Activated naive CD4-positive, alpha-beta T cell treated with anti-CD3 and anti-CD28 coated beads, Interleukin-2, amount 50 U/mL, for 16 hours (primary cell): ENCODE data around the gene MTA2.
"Not testable (repeated sequence)": the region's sequence is repeated elsewhere in the genome, so short reads cannot be mapped to it uniquely, and the experiment has no call there.

Source experiments
- DNase-seq: peaks from one replicate; pipeline ENCODE4 v3.0.0-alpha.2; 2020

Gene MTA2

GRCh38 chr11:62592146-62592815 lies 9.4 kb downstream of the MTA2 start:
- DNase-seq: no peak

DNA sequence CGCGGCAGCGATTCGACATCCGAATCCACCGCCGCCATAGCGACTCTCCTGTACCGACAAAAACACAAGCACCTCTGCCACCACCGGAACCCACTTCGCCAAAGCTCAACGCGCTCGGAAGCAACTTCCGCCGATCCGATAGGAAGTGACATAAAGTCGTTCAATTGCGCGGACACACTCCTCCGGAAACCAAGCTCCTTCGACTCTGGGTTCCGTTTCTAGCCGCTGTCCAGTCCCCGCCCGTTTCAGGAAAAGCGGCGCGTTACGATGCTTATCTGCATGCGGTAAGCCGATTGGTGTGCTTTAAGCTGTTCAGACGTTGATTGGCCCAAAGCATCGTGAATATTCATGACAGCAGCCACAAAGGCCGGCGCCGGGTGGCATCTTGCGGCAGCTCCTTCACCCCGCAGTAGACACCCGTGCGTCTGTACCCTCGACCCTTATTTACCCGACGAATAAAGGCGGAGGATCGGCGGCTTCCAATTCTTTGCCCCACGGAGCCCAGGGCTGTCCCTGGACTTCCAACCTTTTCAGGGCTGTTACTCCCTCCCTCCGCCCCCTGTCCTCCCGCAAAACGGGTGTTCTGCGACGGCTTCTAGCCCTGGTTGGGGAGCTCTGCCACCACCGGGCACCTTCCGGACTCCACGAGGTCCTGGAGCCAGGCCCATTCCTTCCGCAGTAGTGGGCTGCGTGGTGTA lies 10.1 kb downstream of the MTA2 start, which contains the start of gene TUT1:
Gene TUT1, minus strand, starts transcription at position 76 of the 698 bp plus-strand sequence. Its CDS starts 38 bp downstream, at position 38.
- DNase-seq: peak; percentile 93

- peak; percentile 38 for DNase-seq
Observed at GRCh38 chr11:62588966-62589637, 12.6 kb downstream of the MTA2 start.

- not testable (repeated sequence) for DNase-seq
Observed at GRCh38 chr11:62585356-62585755, 16.3 kb downstream of the MTA2 start.

DNA sequence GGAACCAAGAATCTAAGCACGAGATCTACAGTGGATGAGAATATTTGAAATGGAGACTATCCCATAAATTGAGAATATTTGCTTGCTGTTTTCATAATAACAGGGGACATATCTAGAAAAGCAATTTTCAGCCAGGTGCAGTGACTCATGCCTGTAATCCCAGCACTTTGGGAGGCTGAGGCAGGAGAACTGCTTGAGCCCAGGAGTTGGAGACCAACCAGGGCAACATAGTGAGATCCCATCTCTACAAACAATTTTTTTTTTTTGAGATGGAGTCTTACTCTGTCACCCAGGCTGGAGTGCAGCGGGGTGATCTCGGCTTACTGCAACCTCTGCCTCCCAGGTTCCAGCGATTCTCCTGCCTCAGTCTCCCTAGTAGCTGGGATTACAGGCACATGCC lies 19.9 kb downstream of the MTA2 start:
- not testable (repeated sequence) for DNase-seq

GRCh38 chr11:62580959-62581715 lies 20.5 kb downstream of the MTA2 start:
- no peak for DNase-seq

GRCh38 chr11:62579252-62579651 lies 22.4 kb downstream of the MTA2 start:
- no peak for DNase-seq

GRCh38 chr11:62578541-62578940 lies 23.1 kb downstream of the MTA2 start:
- DNase-seq: no peak

DNA sequence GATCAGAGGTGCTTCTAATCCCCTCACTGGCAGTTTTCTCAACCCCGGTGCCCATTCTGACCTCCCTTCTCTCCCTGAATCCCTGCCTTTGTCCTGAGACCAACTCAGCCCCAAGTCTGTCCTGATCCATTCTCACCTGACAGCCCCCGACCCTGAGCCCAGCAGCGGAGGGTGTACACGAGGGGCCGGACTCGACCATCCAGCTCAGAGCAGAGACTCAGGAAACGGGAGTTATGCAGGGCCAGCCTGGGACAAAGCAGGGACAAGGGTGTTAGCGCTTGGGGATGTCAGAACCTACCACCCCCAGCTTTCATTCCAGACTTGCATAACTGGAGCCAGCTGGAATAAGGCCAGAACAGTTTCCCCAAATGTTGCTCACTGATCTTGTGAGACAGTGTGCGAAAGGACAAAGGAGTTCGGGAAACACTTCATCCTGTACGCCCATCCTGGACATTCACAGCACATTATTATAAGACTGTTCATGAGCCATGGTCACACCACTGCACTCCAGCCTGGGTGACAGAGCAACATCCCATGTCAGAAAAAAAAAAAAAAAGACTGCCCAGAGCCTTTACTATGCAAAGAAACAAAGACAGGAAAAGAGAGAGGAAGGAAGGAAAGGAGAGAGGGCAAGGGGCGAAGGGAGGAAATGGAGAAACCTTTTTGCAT lies 24.5 kb downstream of the MTA2 start:
- no peak for DNase-seq

DNA sequence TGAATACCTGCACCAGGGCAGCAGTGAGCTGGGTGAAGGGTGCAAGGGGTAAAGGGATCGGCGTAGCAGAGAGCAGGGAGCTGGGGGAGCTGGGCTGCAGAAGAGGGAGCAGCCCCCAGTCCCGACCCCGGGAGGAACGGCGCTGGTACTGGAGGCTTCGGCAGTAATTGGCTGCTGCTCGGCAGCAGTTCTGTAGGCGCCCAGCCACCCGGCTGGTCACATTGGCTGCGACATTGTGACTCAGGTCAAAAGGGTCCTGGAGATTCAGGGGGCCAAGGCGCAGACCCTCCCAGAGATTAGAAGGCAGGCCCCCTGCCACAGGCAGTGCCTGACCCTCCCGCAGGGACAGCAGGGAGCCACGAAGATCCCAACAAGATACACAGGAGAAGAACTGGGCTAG lies 25.8 kb downstream of the MTA2 start:
- no peak for DNase-seq

DNA sequence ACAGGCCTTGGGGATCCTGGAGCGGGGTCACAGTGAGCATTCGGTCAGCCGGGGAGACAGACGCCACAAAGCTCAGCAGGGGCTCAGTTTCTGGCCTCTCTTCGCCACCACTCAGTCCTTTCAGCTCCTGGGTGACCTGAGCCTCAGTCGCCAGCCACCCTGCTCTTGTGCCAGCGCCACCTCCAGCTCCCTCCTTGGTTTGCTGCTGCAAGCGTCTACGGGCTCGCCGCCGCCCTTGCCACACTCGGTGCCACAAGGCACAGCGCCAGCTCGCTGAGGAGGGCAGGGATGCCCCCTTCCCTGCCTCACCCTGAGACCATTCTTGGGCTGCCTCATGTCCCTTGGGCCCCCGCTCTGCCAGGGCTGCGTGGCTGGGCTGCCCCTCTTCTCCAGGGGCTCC lies 26.5 kb downstream of the MTA2 start:
- no peak for DNase-seq

DNA sequence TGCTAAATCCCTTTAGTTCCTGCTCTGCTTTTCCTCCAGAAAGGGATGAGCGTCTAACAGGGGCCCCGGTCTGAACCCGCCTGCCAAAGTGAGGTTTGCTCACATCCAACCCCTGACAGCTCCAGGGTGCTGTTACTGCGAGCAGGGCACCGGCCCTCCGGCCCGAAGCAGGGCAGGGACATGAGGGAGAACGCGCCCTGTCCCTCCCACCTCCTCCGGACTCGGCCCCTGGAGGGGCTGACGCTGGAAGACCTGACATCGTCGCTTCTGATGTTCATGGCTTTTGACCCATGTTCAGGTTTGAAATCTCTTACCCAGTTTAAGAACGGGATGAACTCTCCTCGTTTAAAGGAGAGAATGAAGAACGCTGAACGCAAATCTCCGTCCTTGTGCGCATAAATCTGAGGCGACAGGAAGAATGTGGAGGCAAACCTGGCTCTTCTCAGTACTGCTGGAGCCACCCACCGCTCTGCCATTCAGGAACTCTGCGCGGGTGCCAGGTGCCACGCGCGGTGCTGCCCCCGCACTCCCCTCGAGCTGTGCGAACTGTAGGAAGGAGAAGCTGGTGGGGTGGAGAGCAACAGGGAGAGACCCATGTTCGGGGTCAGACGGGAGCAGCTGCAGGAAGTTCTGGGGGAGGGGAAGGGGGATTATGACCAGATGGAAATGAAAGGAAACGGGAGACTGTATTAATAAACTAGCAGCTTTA lies 27.1 kb downstream of the MTA2 start:
- no peak for DNase-seq

GRCh38 chr11:62573592-62574362 lies 27.9 kb downstream of the MTA2 start, which contains the start of gene EEF1G:
EEF1G (minus strand) TSS chr11:62573891; CDS start chr11:62573842, 49 bp downstream.
- DNase-seq: peak; percentile 97

GRCh38 chr11:62573006-62573591 lies 28.6 kb downstream of the MTA2 start:
- peak; percentile 27 for DNase-seq

GRCh38 chr11:62572431-62572830 lies 29.2 kb downstream of the MTA2 start:
- no peak for DNase-seq

DNA sequence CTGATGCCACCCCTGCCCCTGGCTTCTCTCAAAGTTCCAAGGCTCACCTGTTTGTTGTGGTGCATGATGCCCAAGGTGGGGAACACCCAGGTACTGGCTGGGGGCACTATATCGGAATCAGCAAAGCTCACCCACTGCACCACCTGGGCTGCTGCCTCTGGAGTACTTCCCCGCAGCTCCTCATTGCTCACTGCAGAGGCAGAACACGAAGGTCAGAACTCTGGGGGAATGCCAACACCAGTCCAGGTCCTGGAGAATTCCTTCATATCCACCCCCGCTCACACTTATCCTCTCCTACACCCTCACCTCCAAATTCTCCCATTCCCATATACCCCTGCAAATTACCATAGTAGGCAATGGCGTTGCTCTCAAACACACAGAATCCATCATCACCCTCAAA lies 30.2 kb downstream of the MTA2 start:
- DNase-seq: not testable (repeated sequence)

DNA sequence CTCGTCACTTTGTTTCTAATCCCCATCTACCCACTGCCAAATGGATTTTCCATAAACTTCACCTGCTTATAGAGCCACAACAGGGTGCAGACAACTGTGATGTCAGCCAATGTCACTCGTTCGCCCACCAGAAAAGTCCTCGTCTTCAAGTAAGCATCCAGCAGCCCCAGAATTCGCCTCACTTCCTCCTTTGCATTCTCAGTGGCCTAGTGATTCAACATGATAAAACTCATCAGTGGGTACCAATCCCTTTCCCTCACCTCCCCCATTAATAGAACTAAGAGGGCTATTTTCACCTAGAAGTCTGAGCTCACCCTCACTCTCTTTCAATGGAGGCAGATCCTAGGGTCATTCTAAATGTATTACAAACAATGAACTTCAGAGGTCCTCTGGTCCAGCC lies 30.8 kb downstream of the MTA2 start:
- DNase-seq: not testable (repeated sequence)

- no peak for DNase-seq
Observed at GRCh38 chr11:62569611-62570010, 32.1 kb downstream of the MTA2 start.

- DNase-seq: no peak
Observed at GRCh38 chr11:62567018-62567633, 34.5 kb downstream of the MTA2 start.

- DNase-seq: no peak
Observed at GRCh38 chr11:62566247-62566646, 35.4 kb downstream of the MTA2 start.
